ENCODE measurements around the gene SKAP2.

- TF ChIP-seq, protein P1, sequence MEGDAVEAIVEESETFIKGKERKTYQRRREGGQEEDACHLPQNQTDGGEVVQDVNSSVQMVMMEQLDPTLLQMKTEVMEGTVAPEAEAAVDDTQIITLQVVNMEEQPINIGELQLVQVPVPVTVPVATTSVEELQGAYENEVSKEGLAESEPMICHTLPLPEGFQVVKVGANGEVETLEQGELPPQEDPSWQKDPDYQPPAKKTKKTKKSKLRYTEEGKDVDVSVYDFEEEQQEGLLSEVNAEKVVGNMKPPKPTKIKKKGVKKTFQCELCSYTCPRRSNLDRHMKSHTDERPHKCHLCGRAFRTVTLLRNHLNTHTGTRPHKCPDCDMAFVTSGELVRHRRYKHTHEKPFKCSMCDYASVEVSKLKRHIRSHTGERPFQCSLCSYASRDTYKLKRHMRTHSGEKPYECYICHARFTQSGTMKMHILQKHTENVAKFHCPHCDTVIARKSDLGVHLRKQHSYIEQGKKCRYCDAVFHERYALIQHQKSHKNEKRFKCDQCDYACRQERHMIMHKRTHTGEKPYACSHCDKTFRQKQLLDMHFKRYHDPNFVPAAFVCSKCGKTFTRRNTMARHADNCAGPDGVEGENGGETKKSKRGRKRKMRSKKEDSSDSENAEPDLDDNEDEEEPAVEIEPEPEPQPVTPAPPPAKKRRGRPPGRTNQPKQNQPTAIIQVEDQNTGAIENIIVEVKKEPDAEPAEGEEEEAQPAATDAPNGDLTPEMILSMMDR (conservative IDR thresholded peaks at IDR 0.05; ENCODE audit: low read depth in 2 of 2) = no peak
- TF ChIP-seq REST (IDR thresholded peaks at IDR 0.05; ENCODE audit: unreplicated experiment) = no peak
- no peak for TF ChIP-seq POLR2AphosphoS5 (IDR thresholded peaks at IDR 0.05; ENCODE audit: low read depth)
- TF ChIP-seq EZH2 (IDR thresholded peaks at IDR 0.05; ENCODE audit: low read depth, unreplicated experiment) = no peak
Measured at GRCh38 chr7:26638140-26638539, 226.2 kb downstream of the SKAP2 start.

Data from GM23338 (cell line).